ENCODE data around the gene IMPACT.

The IMPACT gene

DNA sequence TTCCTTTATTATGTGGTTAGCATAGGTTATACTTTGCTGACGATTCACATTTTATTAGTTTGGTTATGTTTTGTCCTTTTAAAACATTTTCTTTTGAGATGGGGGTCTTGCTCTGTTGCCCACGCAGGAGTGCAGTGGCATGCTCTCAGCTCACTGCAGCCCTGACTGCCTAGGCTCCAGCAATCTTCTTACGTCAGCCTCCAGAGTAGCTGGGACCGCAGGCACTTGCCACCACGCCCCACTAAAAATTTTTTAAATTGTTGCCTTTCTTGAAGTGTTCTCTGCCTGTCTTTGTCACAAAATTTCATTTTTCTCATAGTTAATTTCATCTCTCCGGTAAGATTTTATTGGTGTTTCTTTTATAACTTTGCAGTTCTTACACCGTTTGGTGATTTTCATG, 52.9 kb downstream of the IMPACT start:
- no peak for DNase-seq

DNA sequence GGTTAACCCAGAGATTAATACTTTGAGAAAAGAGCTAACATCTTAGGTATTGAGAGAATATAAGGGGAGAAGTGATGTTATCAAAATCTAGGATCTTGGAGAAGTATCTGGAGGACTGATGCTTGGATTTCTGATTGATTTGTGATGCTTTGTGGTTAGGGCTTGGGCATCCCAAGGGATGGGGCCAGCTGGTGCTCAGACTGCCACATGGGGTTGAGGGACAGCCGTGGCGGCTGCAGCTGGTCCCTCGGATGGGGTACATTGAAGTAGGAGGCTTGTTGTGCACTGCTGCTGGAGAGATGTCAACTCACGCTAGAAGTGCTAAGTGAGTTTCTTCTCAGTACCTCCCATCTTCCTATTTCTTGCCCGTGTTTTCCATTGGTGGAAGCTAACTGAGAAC, 56.4 kb downstream of the IMPACT start:
- DNase-seq: no peak

DNA sequence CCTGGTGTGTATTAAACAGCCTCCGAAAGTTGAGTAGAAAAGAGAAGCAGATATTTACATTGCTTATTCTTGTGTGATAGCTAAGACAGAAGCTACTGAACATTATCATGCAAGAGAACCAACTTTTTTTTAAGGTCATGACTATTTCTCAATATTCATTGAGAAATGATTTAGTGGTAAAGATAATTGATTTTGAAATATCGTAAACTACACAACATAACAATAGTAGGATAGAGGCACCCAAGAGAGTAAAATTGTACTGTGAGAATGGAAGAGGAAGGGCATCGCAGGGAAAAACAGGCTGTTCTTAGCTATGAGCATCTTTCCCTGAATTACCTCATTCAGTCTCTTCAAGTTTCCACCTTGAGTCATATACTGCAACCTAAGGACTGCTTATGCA, 59.2 kb downstream of the IMPACT start:
- DNase-seq: no peak

DNA sequence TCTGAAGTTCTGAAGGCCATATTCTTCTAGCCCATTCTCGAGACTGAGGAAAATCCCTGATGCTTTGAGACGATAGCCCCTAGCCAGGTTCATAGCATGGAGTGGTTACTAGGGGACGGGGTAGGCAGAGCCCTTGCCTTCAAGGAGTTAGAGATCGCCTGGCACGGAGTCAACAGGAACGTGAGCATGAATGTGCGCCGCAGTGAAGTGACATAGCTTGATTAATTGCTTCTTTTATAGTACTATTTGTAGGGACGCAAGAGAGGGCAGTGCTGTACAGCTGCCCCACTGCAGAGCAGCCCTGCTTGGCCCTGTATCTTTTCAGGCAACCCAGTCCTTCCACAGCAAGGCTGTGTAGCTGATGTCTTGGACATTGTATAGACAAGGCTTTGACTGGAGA, 60.2 kb downstream of the IMPACT start:
- DNase-seq: no peak

DNA sequence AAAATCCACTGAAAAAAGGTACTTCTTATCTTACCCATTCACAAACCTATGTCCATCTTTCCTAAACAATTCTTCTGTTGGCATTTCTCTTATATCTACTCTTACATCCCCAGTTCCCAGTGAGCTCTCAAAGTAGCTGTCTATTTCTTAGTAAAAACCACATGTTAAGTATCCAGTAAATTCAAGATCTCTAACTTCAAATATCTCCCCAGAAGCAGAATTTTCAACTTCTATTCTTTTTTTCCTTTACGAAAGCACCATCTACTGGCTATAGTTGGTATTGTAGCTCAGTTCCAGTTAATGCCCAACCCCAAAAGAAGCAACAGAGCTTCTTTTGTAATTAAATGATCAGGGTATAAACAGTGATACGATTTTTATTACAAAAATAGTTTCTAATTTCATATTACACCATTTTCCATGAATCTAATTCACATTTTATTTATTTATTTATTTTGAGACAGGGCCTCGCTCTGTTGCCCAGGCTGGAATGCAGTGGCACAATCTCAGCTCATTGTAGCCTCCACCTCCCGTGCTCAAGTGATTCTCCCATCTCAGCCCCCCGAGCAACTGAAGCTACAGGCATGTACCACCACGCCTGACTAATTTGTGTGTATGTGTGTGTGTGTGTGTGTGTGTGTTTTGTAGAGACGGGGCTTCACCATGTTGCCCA, 62.5 kb downstream of the IMPACT start:
- DNase-seq: peak; percentile 38

DNA sequence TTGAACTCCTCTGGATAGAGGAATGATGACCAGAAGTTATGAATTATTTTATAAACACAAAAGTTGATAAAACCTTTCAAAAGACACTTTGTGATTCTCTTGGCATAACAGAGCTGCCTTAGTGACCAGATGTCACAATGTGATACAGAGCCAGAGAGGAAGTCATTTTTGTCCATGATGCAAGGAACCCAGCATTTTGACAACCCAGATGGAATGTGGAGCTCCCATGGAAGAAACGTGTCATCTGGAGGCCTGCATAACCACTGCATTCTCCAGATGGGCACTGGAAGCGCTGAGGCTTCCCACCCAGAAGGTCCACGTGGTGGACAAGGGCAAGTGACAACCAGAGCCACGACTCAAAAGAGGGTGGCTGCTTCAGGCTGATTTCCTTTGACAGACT, 64.1 kb downstream of the IMPACT start:
- DNase-seq: peak; percentile 38

DNA sequence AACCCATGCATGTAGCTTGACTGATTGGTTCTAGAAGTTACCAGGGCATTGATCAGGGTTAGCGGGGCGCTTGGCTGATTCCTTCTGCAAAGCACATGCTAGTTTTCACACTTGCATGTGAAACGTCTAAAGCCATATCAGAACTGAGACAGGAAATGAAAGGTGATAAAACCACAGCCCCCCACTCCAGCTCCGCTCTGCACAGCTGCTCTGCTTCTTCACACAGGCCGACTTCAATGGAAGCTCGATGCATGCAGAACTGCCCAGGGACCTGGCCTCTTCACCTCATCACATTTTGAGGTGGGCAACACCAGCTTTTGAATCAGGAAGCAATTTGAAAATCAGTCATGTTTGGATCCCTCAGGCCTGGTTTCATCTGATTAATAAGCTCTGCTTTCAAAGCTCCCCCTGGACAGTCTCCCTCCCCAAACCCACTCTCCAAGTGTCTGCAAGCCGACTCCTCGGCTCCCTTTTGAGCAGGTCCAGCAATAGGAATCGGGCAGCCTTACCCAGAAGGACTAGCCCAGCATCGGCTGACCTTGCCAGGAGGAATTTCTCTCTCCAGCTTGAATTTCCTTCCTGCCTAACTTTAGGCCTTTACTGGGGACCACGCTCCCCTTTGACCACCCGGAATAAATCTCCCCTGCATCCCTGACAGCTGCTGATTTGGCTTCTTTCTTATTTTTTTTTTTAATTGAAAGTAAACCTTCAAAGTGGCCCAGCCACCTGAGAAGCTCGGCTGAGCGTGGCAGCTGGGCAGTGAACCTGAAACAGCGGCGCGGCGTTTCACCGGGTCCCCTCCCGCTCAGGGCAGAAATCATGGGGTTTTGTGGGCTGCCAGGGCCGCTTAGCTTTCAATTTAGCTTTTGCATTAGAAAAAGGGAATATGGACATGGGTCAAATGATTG, 65.7 kb downstream of the IMPACT start:
- DNase-seq: no peak

DNA sequence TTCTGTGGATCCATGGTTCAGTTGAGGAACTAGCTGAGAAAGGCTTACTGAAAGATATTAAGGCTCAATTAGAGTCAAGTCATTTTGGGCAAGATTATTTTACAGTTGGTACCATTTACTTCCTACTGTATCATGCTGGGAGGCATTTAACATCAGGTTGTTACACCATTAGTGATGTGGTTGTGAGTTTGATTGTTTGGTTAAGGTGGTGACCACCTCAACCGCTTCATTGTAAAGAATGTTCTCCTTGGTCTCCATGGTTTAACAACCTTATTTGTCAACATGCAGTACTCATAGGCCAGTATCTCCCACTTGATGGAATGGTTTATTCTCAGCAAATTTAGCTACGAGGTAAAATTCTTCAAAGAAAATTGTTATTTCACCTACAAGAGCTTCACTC, 68.1 kb downstream of the IMPACT start:
- no peak for DNase-seq

DNA sequence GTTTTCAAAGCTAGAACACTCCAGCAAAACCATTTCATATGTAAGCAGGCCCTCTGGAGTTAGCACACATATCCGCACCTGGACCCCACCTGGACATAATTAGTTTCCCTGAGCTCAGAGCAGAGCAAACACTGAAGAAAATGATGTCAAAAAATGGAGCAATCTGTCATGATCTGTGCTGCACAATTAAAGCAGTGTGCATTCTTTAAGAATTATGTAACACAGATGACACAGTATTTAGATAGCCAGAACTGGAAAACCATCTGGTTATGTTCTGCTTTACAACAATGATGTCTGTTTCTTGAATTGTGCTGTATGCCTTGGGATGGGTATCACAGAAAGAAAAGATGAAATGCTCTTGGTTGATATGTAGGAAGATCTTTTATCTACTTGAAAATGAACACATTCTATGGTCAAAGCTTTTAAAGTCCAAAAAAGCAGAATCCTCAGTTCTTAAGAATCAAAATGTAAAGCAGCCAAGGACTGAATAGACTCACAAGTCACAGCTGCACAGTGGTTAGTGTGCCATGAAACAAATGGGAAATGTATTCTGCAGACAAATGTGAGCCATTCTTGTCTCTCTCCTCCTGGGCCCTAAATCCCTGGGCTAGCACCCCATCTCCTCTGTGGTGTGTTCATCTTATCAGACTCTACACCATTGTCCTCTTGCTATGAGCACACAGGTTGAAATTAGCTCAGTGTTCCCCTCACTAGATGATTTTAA, 70.7 kb downstream of the IMPACT start:
- DNase-seq: peak; percentile 89

DNA sequence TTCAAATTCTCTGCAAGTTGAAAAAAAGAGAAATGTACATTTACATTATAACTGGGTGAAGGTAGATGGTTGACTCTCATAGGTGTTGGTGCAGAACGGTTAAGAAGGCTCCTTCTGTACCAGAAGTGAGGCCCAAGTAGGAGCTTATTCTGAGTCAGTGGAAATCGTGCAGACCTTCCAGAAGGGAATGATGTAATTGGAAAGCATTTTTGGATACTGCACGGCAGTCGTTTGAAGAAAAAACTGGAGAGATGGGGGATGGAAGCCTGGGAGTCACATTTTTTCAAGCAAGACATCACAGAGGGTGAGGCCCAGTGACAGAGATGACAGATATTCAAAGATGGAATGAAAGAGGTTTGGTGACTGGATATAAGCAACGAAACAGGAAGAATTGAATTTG, 73.3 kb downstream of the IMPACT start:
- DNase-seq: peak; percentile 76

DNA sequence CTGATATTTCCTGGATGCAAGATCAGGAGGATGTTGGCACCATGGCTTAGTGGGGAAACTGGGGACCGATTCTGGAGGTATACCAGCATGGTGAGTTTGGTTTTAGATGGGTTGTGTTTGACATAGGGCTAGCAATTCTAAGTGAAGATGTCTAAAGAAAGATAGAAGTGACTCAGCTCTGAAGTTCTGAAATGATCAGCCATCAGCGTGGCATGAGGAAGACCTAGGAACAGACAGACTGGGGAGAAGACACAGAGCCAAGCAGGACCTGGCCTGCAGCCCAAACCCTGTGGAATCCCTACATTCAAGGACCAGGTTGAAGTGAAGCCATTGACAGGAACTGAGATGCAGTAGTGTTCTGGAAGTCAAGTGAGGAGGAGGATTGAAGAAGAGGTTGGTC, 73.7 kb downstream of the IMPACT start:
- DNase-seq: peak; percentile 31

DNA sequence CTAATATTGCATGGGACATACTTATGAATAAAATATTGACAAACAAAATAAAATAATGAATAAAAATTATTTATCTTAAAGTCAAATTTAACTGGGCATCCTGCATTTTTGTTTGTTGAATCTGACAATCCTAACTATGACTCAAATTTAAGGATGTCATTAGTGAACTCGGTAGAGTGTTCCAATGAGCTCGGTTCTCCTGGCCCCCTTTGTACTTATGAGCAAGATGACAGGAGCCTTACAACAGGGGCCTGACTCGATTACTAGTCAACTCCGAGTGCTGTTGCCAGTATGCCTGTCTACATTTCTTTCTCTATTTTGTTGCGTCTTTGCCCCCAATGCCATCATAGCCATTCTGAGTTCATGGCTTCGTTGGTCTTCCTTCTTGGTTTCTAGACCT, 74.3 kb downstream of the IMPACT start:
- peak; percentile 10 for DNase-seq

DNA sequence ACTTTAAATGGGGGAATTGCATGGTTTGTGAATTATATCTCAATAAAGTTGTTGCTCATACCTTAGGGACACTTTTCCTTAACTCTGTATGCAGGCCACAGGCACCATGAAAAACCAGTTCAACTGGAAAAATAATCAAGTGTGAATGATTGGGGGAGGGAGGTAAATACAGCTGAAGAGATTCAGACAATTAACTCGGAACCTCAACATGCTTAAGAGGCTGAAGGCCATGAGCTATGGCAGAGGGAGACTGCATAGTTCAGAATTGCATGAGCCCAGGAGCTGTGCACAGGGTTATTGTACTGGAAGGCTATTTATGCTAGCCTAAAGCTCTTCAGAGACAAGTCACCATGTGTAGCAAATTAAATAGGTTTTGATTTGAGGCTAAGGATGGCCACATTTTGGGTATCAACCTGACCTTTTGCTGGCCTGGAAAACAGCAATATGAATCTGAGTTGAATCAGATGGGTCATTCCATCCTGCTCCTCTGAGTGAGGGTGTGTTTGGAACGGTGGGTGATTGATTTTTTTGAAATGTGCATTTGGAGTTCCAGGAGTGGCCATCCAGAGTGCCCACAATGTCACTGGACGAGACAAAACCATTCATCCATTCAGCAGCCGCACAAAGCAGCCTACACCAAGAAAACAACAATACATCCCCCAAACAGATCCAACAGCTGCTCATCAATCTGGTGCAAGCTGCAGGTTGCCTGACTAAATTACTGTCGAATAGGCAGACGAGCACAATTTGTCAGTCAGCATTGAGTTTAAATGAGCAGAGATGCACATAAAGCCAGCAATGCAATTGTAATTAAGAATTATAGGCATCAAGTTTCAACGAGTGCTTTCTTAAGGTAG, 76.4 kb downstream of the IMPACT start:
- DNase-seq: no peak

Data from fibroblast of skin of abdomen (primary cell).